Muscle of leg (tissue), 11 donors: ENCODE data around the gene VSIG2. TPM values are rescaled to one million over a fixed set of nuclear protein-coding genes. Genes with fewer than 3 reads are reported as not detected.

Source experiments
- DNase-seq: peaks from one replicate; pipeline ENCODE4 v3.0.0; 2013
- H3K27ac ChIP-seq: one replicate; pipeline ENCODE4 v1.5.1; 2013; ENCODE audit warnings: mild to moderate bottlenecking, low read length, control low read depth
- H3K27me3 ChIP-seq: one replicate; pipeline ENCODE4 v1.6.1; 2013; ENCODE audit warnings: low read length; ENCODE audit not compliant: control insufficient read depth, insufficient read depth
- H3K36me3 ChIP-seq: one replicate; pipeline ENCODE4 v1.6.1; 2013; ENCODE audit warnings: low read length; ENCODE audit not compliant: control insufficient read depth, insufficient read depth
- H3K4me1 ChIP-seq: one replicate; pipeline ENCODE4 v1.6.1; 2013; ENCODE audit warnings: low read length; ENCODE audit not compliant: control insufficient read depth, insufficient read depth
- H3K4me3 ChIP-seq: one replicate; pipeline ENCODE4 v1.5.1; 2013; ENCODE audit warnings: low read length, control low read depth
- H3K9me3 ChIP-seq: replicated peaks from 2 replicates; pipeline ENCODE4 v1.6.1; 2013; ENCODE audit warnings: low read depth, low read length; ENCODE audit not compliant: control insufficient read depth
- WGBS: methylation state at CpG from one replicate; pipeline ENCODE4 v1.1.5; 2013; ENCODE audit warnings: missing lambda C conversion rate; ENCODE audit not compliant: insufficient coverage; 5-methylcytosine and 5-hydroxymethylcytosine counted together
- polyA plus RNA-seq, 8 donors: library from polyadenylated mRNA; unstranded; fragments of 120-200 nt; gene quantifications; one replicate each; pipeline versions ENCODE4 v1.2.1 to v1.2.3, GENCODE V29; 2013; ENCODE audit warnings: inconsistent platforms in 1 of 8, low replicate concordance in 1 of 8; ENCODE audit not compliant: insufficient read length in 8 of 8, insufficient read depth in 1 of 8
- total RNA-seq: library from RNA; stranded (reverse); fragments of 120-200 nt; gene quantifications from one replicate; pipeline ENCODE4 v1.2.4, GENCODE V29; 2013

VSIG2 gene
- total and polyA plus RNA-seq, 9 donors: 0.49 to 2.3 (median 1.3) TPM

- 9% methylated on average over 4 of the region's 14 CpGs for WGBS
- H3K27me3 ChIP-seq: peaks cover 67% of the 10 kb centered on the region
- no peak overlapping the region for H3K27ac ChIP-seq
Observed at GRCh38 chr11:124724979-124725718, 26.9 kb downstream of the VSIG2 start.

GRCh38 chr11:124722176-124722575, 29.9 kb downstream of the VSIG2 start:
- H3K27me3 ChIP-seq: peaks cover 86% of the 10 kb centered on the region
- no peak for DNase-seq
- H3K4me3 ChIP-seq: no peak overlapping the region
- no peak overlapping the region for H3K27ac ChIP-seq
- no peaks in the 10 kb centered on the region for H3K9me3 ChIP-seq
- 61% methylated on average over 3 of the region's 6 CpGs for WGBS
- H3K4me1 ChIP-seq: peaks cover 20% of the 10 kb centered on the region
- no peaks in the 10 kb centered on the region for H3K36me3 ChIP-seq

More at GRCh38 chr11:124724979-124725718, 26.9 kb downstream of the VSIG2 start:
- no peak for DNase-seq
- H3K9me3 ChIP-seq: no peaks in the 10 kb centered on the region
- H3K36me3 ChIP-seq: no peaks in the 10 kb centered on the region
- H3K4me3 ChIP-seq: no peak overlapping the region
- H3K4me1 ChIP-seq: peaks cover 6% of the 10 kb centered on the region

GRCh38 chr11:124719534-124719933, 32.5 kb downstream of the VSIG2 start:
- Histone ChIP-seq H3K4me3 (no peak overlapping the region), H3K27me3 (peaks cover 79% of the 10 kb centered on the region), H3K4me1 (peaks cover 14% of the 10 kb centered on the region), H3K36me3 (no peaks in the 10 kb centered on the region), H3K27ac (no peak overlapping the region), H3K9me3 (no peaks in the 10 kb centered on the region)
- DNase-seq: no peak
- WGBS: 30% methylated on average over 2 of the region's 2 CpGs

- peaks cover 14% of the 10 kb centered on the region for H3K4me1 ChIP-seq
- H3K36me3 ChIP-seq: no peaks in the 10 kb centered on the region
- H3K4me3 ChIP-seq: no peak overlapping the region
- no peaks in the 10 kb centered on the region for H3K9me3 ChIP-seq
- H3K27me3 ChIP-seq: peaks cover 74% of the 10 kb centered on the region
- 11% methylated on average over 5 of the region's 14 CpGs for WGBS
- no peak for DNase-seq
- H3K27ac ChIP-seq: no peak overlapping the region
Observed at GRCh38 chr11:124718801-124719200, 33.3 kb downstream of the VSIG2 start.

- H3K36me3 ChIP-seq: no peaks in the 10 kb centered on the region
- no peak overlapping the region for H3K27ac ChIP-seq
- DNase-seq: peak; percentile 28
- peak overlapping the region; percentile 25 for H3K4me3 ChIP-seq
- peaks cover 14% of the 10 kb centered on the region for H3K4me1 ChIP-seq
- no peaks in the 10 kb centered on the region for H3K9me3 ChIP-seq
- peaks cover 67% of the 10 kb centered on the region for H3K27me3 ChIP-seq
- WGBS: 1% methylated on average over 32 of the region's 45 CpGs
Observed at GRCh38 chr11:124717786-124718651, 34.0 kb downstream of the VSIG2 start.

GRCh38 chr11:124717421-124717785, 34.7 kb downstream of the VSIG2 start:
- H3K4me1 ChIP-seq: peaks cover 14% of the 10 kb centered on the region
- DNase-seq: no peak
- no peak overlapping the region for H3K4me3 ChIP-seq
- WGBS: 15% methylated on average over 3 of the region's 7 CpGs
- H3K9me3 ChIP-seq: no peaks in the 10 kb centered on the region
- H3K27ac ChIP-seq: no peak overlapping the region
- no peaks in the 10 kb centered on the region for H3K36me3 ChIP-seq
- peaks cover 61% of the 10 kb centered on the region for H3K27me3 ChIP-seq

- Histone ChIP-seq H3K27ac (no peak overlapping the region), H3K36me3 (no peaks in the 10 kb centered on the region), H3K4me3 (no peak overlapping the region), H3K4me1 (peaks cover 14% of the 10 kb centered on the region), H3K9me3 (no peaks in the 10 kb centered on the region), H3K27me3 (peaks cover 55% of the 10 kb centered on the region)
- WGBS: no CpG with 5 or more reads among the region's 3 CpGs
- no peak for DNase-seq
Observed at GRCh38 chr11:124716591-124716990, 35.5 kb downstream of the VSIG2 start.

- H3K27ac ChIP-seq: no peak overlapping the region
- peaks cover 15% of the 10 kb centered on the region for H3K27me3 ChIP-seq
- peaks cover 2% of the 10 kb centered on the region for H3K9me3 ChIP-seq
- peaks cover under 1% of the 10 kb centered on the region for H3K4me1 ChIP-seq
- no CpG with 5 or more reads among the region's 3 CpGs for WGBS
- no peak for DNase-seq
- no peaks in the 10 kb centered on the region for H3K36me3 ChIP-seq
- H3K4me3 ChIP-seq: no peak overlapping the region
Observed at GRCh38 chr11:124712392-124712791, 39.7 kb downstream of the VSIG2 start.

GRCh38 chr11:124707829-124708228, 44.2 kb downstream of the VSIG2 start:
- H3K27ac ChIP-seq: no peak overlapping the region
- H3K9me3 ChIP-seq: peaks cover 2% of the 10 kb centered on the region
- no peaks in the 10 kb centered on the region for H3K36me3 ChIP-seq
- no peaks in the 10 kb centered on the region for H3K27me3 ChIP-seq
- H3K4me1 ChIP-seq: no peaks in the 10 kb centered on the region
- 86% methylated on average over 3 of the region's 4 CpGs for WGBS
- H3K4me3 ChIP-seq: no peak overlapping the region
- no peak for DNase-seq

- Histone ChIP-seq H3K27ac (no peak overlapping the region), H3K4me3 (no peak overlapping the region), H3K4me1 (no peaks in the 10 kb centered on the region), H3K9me3 (no peaks in the 10 kb centered on the region), H3K36me3 (no peaks in the 10 kb centered on the region), H3K27me3 (no peaks in the 10 kb centered on the region)
- DNase-seq: no peak
Observed at GRCh38 chr11:124700028-124700427, 52.0 kb downstream of the VSIG2 start.
